ENCODE measurements around the gene SIX3. TPM values are rescaled to one million over a fixed set of nuclear protein-coding genes. Genes with fewer than 3 reads are reported as not detected.

SIX3 gene
- total RNA-seq, 1 experiment from 2014 or later = 1.4 TPM

DNA sequence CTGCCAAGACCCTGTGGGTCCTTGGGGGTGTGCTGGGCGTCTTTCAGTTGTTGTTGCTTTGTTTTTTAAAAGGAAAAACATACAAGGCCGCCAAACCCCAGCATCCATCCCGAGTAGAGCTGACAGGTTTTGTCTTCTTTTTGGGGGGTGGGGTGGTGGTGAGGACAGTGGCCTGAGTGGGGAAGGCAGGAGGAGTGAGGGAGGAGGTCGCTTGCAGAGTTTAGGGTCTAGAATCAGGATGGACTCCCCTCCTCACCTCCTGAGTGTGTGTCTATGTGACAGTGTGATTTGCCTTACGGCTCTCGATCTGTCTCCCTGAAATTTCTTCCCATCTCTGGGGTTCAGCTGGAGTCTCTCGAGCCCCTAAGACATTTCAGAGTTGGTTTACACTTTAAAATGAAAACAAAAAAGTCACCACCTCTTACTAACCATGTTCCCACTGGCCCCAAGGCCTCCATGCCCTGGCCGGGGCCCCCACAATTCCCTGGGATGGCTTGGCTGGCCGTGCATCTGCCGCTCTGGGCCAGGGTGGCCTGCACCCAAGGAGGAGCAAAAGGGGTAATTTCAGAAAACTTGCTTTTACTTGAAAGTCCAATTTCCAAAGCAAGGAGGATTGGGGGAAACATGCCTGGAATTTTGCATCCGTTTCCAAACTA lies 5.0 kb downstream of the SIX3 start:
- no peaks in the 10 kb centered on the region for H3K9me2 ChIP-seq (ENCODE audit: insufficient read depth)
- no peaks in the 10 kb centered on the region for H3K4me1 ChIP-seq (replicated peaks; ENCODE audit: insufficient read depth)
- no peak for TF ChIP-seq EZH2 (IDR thresholded peaks at IDR 0.05; ENCODE audit: low read depth)
- H3F3A ChIP-seq (ENCODE audit: insufficient read depth, low read depth) = no peaks in the 10 kb centered on the region; the same call in 1 of the 2 replicates
- peaks cover 8% of the 10 kb centered on the region; the same call in 1 of the 2 replicates for H3K79me2 ChIP-seq (ENCODE audit: low read depth)
- intact Hi-C loops (cut with micrococcal nuclease; ENCODE audit: unreplicated experiment) = no loop called here
- ChIA-PET POLR2A (ENCODE audit: unreplicated experiment) (no interaction called here), CTCF (no interaction called here)
- no TSS peak for BruUV-seq (replicated peaks)
- H3K4me2 ChIP-seq = no peak overlapping the region
- no peak overlapping the region for H2AFZ ChIP-seq
- DNase-seq = no peak
- no peak overlapping the region for H3K4me3 ChIP-seq
- H3K9me3 ChIP-seq (ENCODE audit: insufficient read depth, low read depth) = no peaks in the 10 kb centered on the region
- no peaks in the 10 kb centered on the region for H3K27me3 ChIP-seq (ENCODE audit: insufficient read depth, low read depth)
- H3K36me3 ChIP-seq (ENCODE audit: low read depth) = no peaks in the 10 kb centered on the region
- H3K27ac ChIP-seq = no peak overlapping the region
- no peaks in the 10 kb centered on the region for H4K20me1 ChIP-seq (ENCODE audit: insufficient read depth)

DNA sequence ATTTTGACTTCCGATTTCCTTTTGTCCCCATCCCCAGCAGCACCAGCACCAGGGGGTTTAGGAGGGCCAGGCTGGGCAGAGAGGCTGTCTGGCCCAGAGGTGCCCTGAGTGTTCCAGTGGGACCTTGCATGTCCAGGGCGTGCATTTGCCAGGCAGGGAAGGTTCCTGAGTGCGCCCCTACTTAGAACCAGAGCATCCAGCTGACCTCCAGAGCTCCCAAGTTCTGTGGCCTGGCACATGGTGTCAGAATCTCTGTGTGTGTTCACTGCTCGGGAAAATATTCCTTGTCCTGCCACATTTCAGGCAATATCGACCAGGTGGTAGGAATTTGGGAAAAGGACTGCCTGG lies 5.5 kb downstream of the SIX3 start:
- CTCF ChIA-PET = no interaction called here
- no peaks in the 10 kb centered on the region for H3K36me3 ChIP-seq (ENCODE audit: low read depth)
- no TSS peak for BruUV-seq (replicated peaks)

DNA sequence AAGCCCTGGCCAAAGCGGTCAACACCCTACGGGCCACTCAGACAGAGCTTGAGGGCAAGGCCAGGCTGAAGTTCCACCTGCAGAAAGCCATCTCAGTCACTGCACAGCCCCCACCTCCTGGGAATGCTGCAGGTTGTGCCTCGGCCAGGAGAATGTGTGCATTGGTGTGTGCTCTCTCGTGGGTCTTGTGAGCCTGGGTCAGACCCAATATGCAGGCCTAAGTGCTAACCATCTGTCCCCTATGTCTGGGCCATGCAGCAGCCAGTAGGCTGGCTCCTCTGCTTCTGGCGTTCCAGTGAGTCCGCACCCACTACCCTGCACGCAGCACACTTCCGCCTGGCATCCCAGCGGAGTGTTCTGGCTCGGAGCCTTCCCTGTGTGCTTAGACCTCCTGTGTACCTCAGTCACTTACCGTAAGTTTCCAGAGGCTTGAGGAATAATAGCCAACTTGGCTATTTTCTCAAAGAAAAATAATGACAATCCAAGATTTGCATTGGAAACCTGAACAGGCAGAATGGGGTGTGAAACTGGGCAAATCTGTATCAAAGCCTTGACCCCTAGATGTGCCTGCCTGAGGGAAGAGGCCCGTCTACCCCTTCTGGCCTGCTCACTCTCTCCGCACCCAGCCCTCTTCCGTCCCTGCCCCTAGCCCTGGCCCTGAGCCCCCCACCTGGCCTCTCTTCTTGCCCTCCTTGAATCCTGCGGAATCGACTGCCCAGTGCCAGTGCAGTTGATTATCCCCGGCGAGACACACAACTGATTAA lies 7.2 kb downstream of the SIX3 start:
- POLR2A ChIA-PET (ENCODE audit: unreplicated experiment) = no interaction called here
- H3F3A ChIP-seq (ENCODE audit: insufficient read depth, low read depth) = no peaks in the 10 kb centered on the region; the same call in 1 of the 2 replicates
- H2AFZ ChIP-seq = no peak overlapping the region

More for the DNA sequence above, 5.5 kb downstream of the SIX3 start:
- DNase-seq = no peak
- Histone ChIP-seq H3K4me3 (no peak overlapping the region), H3K27ac (no peak overlapping the region), H4K20me1 (ENCODE audit: insufficient read depth) (no peaks in the 10 kb centered on the region), H3K79me2 (ENCODE audit: low read depth) (peaks cover 8% of the 10 kb centered on the region; the same call in 1 of the 2 replicates), H2AFZ (no peak overlapping the region), H3K9me3 (ENCODE audit: insufficient read depth, low read depth) (no peaks in the 10 kb centered on the region), H3F3A (ENCODE audit: insufficient read depth, low read depth) (no peaks in the 10 kb centered on the region; the same call in 1 of the 2 replicates), H3K4me2 (no peak overlapping the region), H3K9me2 (ENCODE audit: insufficient read depth) (no peaks in the 10 kb centered on the region), H3K27me3 (ENCODE audit: insufficient read depth, low read depth) (no peaks in the 10 kb centered on the region), H3K4me1 (replicated peaks; ENCODE audit: insufficient read depth) (no peaks in the 10 kb centered on the region)
- intact Hi-C loops (cut with micrococcal nuclease; ENCODE audit: unreplicated experiment) = no loop called here
- POLR2A ChIA-PET (ENCODE audit: unreplicated experiment) = no interaction called here
- TF ChIP-seq EZH2 (IDR thresholded peaks at IDR 0.05; ENCODE audit: low read depth) = no peak

More for the DNA sequence above, 7.2 kb downstream of the SIX3 start:
- H3K79me2 ChIP-seq (ENCODE audit: low read depth) = no peaks in the 10 kb centered on the region; the same call in 1 of the 2 replicates
- H3K9me3 ChIP-seq (ENCODE audit: insufficient read depth, low read depth) = no peaks in the 10 kb centered on the region
- intact Hi-C loops (cut with micrococcal nuclease; ENCODE audit: unreplicated experiment) = no loop called here
- CTCF ChIA-PET = no interaction called here
- no peak for TF ChIP-seq EZH2 (IDR thresholded peaks at IDR 0.05; ENCODE audit: low read depth)
- TF ChIP-seq, protein P1, sequence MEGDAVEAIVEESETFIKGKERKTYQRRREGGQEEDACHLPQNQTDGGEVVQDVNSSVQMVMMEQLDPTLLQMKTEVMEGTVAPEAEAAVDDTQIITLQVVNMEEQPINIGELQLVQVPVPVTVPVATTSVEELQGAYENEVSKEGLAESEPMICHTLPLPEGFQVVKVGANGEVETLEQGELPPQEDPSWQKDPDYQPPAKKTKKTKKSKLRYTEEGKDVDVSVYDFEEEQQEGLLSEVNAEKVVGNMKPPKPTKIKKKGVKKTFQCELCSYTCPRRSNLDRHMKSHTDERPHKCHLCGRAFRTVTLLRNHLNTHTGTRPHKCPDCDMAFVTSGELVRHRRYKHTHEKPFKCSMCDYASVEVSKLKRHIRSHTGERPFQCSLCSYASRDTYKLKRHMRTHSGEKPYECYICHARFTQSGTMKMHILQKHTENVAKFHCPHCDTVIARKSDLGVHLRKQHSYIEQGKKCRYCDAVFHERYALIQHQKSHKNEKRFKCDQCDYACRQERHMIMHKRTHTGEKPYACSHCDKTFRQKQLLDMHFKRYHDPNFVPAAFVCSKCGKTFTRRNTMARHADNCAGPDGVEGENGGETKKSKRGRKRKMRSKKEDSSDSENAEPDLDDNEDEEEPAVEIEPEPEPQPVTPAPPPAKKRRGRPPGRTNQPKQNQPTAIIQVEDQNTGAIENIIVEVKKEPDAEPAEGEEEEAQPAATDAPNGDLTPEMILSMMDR (conservative IDR thresholded peaks at IDR 0.05) = no peak
- no peaks in the 10 kb centered on the region for H3K27me3 ChIP-seq (ENCODE audit: insufficient read depth, low read depth)
- no peaks in the 10 kb centered on the region for H3K9me2 ChIP-seq (ENCODE audit: insufficient read depth)
- no peaks in the 10 kb centered on the region for H3K36me3 ChIP-seq (ENCODE audit: low read depth)
- DNase-seq = no peak
- H3K4me1 ChIP-seq (replicated peaks; ENCODE audit: insufficient read depth) = no peaks in the 10 kb centered on the region
- H3K4me2 ChIP-seq = no peak overlapping the region
- no TSS peak for BruUV-seq (replicated peaks)
- no peak overlapping the region for H3K27ac ChIP-seq
- no peaks in the 10 kb centered on the region for H4K20me1 ChIP-seq (ENCODE audit: insufficient read depth)
- no peak overlapping the region for H3K4me3 ChIP-seq

Measured in PC-9 (cell line).